Cerebellar nuclear complex (tissue), 1 donor: ENCODE data around the gene CCDC124.
"Not testable (repeated sequence)": the region's sequence is repeated elsewhere in the genome, so short reads cannot be mapped to it uniquely, and the experiment has no call there.

ENCODE experiments used
- DNase-seq, 2 experiments: peaks; one replicate each; lab custom pipeline; 2025; lab: John Stamatoyannopoulos, UW

Gene CCDC124

DNA sequence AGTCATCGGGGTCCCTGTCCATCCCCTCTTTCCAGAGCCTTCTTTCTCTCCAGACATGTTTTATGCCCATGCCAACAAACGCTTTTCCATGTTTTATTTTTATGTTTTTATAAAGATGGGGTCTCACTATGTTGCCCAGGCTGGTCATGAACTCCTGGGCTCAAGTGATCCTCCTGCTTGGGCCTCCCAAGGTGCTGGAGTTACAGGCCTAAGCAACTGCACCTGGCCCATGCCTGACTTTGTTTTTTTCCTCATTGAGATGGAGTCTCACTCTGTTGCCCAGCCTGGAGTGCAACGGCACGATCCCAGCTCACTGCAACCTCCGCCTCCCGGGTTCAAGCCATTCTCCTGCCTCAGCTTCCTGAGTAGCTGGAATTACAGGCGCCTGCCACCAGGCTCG is 53.8 kb downstream of the CCDC124 start:
- DNase-seq = not testable (repeated sequence)

DNA sequence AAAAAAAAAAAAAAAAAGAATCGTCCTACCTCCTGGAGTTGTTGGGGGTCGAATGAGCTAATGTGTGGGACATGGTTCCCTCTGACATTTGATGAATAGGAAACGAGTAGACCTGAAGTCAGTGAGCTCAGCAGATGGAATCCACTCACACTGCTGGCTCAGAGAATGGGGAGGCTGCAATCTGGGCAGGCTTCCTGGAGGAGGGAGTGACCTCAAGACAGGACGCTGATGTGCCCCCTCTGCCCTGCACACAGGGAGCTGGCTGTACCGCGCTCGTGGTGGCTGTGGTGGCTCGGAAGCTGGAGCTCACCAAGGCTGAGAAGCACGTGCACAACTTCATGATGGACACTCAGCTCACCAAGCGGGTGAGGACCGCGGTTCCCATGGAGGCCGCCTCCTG is 55.3 kb downstream of the CCDC124 start:
- DNase-seq = no peak

DNA sequence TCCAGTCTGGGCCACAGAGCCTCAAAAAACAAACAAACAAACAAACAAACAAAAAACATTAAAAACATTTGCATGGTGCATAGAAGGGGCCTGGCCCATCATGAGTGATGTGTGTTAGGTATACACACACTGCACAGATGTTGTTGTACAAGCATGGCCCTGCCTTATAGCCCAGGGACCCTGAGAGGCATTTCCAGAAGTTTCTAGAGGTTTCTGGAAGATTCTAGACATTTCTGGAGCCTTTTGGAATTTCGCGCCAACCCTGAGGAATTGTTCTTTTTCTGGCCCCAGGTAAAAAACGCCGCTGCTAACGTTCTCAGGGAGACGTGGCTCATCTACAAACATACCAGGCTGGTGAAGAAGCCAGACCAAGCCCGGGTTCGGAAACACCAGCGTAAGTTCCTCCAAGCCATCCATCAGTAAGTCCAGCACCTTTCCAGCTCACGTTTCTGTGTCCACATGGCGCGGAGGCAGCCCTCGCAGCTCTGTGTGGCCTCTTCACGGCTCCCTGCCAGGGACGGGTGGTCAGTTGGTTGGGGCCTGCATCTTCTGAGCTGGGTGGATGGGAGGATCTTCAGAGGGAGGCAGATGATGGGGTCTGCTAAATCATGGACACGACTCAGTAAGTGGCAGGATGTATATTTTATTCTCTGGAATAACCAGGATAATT is 56.7 kb downstream of the CCDC124 start:
- no peak for DNase-seq

DNA sequence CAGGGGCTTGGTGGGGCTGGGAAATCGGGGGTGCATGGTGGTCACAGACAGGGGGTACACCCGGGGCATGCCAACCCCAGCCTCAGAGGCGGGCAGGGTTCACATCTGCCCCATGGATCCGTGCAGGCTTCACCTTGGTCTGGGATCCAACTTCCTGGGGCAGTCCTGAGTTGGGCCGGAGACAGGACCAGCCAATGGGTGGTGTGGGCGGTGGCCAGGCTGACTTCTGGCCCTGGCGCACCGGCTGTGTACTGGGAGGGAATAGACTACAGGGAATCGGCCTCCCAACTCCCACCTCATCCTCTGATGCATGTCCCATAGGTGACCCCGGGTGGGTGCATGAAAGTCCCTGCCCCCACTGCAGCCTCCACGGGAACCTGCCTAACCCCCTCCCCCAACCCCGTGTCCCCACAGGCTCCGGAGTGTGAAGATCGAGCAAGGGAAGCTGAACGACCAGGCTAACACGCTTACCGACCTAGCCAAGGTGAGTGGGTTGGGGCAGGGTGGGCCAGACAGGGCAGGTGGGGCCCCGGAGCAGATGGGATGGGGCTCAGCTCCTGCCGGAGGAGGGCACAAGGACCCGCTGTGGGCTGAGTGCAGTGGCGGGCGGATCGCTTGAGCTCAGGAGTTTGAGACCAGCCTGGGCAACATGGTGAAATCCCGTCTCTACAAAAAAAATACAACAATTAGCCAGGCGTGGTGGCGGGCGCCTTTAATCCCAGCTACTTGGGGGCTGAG is 60.4 kb downstream of the CCDC124 start:
- DNase-seq = no peak
